Activated B cell treated with CpG ODN at 0.5 μM for 24 hours (primary cell): ENCODE data around the gene NIT1. TPM values are rescaled to one million over a fixed set of nuclear protein-coding genes. Genes with fewer than 3 reads are reported as not detected.

Experiments used
- ATAC-seq: fragments of 200-7000 bp; cut with Tn5 transposase; one replicate; pipeline ENCODE4 v1.10.0; 2021; ENCODE audit warnings: low read depth, mild to moderate bottlenecking, moderate library complexity
- CTCF ChIA-PET: fragments of 350-600 bp; sonication (Branson Sonifier 250); formaldehyde crosslinking; loops from one replicate; lab custom pipeline; 2021; ENCODE audit warnings: antibody characterized with exemption; lab: Charles Lee
- POLR2A ChIA-PET: fragments of 350-600 bp; sonication (Branson Sonifier 250); formaldehyde crosslinking; loops from one replicate; lab custom pipeline; 2021; ENCODE audit warnings: antibody characterized with exemption; lab: Charles Lee
- DNase-seq: peaks from one replicate; pipeline ENCODE4 v3.0.0; 2022
- H3K27ac Mint-ChIP-seq: one replicate; pipeline ENCODE4 v1.8.0; 2020; ENCODE audit warnings: mixed read lengths
- H3K27me3 Mint-ChIP-seq: one replicate; pipeline ENCODE4 v1.8.0; 2021; ENCODE audit warnings: mixed read lengths
- H3K36me3 Mint-ChIP-seq: one replicate; pipeline ENCODE4 v1.8.0; 2021; ENCODE audit warnings: low read depth, mixed read lengths
- H3K4me1 Mint-ChIP-seq: one replicate; pipeline ENCODE4 v1.8.0; 2021; ENCODE audit warnings: mixed read lengths
- H3K4me3 Mint-ChIP-seq: one replicate; pipeline ENCODE4 v1.8.0; 2020; ENCODE audit warnings: mild to moderate bottlenecking, mixed read lengths
- H3K9me3 Mint-ChIP-seq: one replicate; pipeline ENCODE4 v1.8.0; 2020; ENCODE audit warnings: mixed read lengths
- CTCF ChIP-seq: fragments of 200-600 bp; IDR thresholded peaks from one replicate; pipeline ENCODE4 v1.8.0; 2022; ENCODE audit warnings: antibody characterized with exemption, mild to moderate bottlenecking
- intact Hi-C: fragments of 100-400 bp; cut with micrococcal nuclease; formaldehyde crosslinking; loops from one replicate; pipeline ENCODE4 v1.15.1; 2024
- total RNA-seq: library from RNA; stranded (reverse); gene quantifications from 2 replicates; pipeline ENCODE4 v1.2.3, GENCODE V29; 2022

NIT1 gene
- total RNA-seq, 1 donor from 2014 or later = 43.9 TPM

GRCh38 chr1:161119092-161119903 lies 1.4 kb downstream of the NIT1 start:
- POLR2A ChIA-PET = interaction anchor here (0.6 to 3.7 kb wide), 4 partner anchors 13 to 186 kb away, joined by 4 to 43 read pairs (median 18); partner anchors contain the start of genes DEDD and KLHDC9
- H3K4me1 Mint-ChIP-seq = peaks cover 76% of the 10 kb centered on the region
- H3K27me3 Mint-ChIP-seq = no peaks in the 10 kb centered on the region
- no peaks in the 10 kb centered on the region for H3K9me3 Mint-ChIP-seq
- DNase-seq (no peak), ATAC-seq (peak; percentile 51)
- H3K27ac Mint-ChIP-seq = peak overlapping the region; percentile 89
- no peak for TF ChIP-seq CTCF
- peak overlapping the region; percentile 92 for H3K4me3 Mint-ChIP-seq
- intact Hi-C loops = loop anchor here (2.0 kb wide), 2 partner anchors 40 to 74 kb away; partner anchors contain the start of genes USF1 and USP21
- CTCF ChIA-PET = no interaction called here
- H3K36me3 Mint-ChIP-seq = peaks cover 63% of the 10 kb centered on the region

- ATAC-seq (no peak), DNase-seq (no peak)
- CTCF ChIA-PET = interaction anchor here (1.2 kb wide), 1 partner anchor 17 kb away, joined by 3 read pairs; no protein-coding TSS in a partner anchor
- H3K9me3 Mint-ChIP-seq = no peaks in the 10 kb centered on the region
- H3K4me3 Mint-ChIP-seq = peak overlapping the region; percentile 28
- H3K4me1 Mint-ChIP-seq = peaks cover 66% of the 10 kb centered on the region
- H3K27ac Mint-ChIP-seq = peak overlapping the region; percentile 80
- H3K27me3 Mint-ChIP-seq = no peaks in the 10 kb centered on the region
- no peak for TF ChIP-seq CTCF
- POLR2A ChIA-PET = interaction anchor here (0.6 to 2.5 kb wide), 12 partner anchors 11 to 720 kb away, joined by 3 to 23 read pairs (median 4); partner anchors contain the start of genes DEDD, TSTD1, UFC1 and USF1
- H3K36me3 Mint-ChIP-seq = peaks cover 71% of the 10 kb centered on the region
- intact Hi-C loops = no loop called here
Observed at GRCh38 chr1:161121042-161121650, 3.2 kb downstream of the NIT1 start.

- POLR2A ChIA-PET = interaction anchor here (0.6 to 2.5 kb wide), 15 partner anchors 11 to 721 kb away, joined by 3 to 23 read pairs (median 4); partner anchors contain the start of genes DEDD, TSTD1, UFC1 and USF1
- no peaks in the 10 kb centered on the region for H3K9me3 Mint-ChIP-seq
- H3K4me1 Mint-ChIP-seq = peaks cover 64% of the 10 kb centered on the region
- DNase-seq (no peak), ATAC-seq (peak; percentile 10)
- peak overlapping the region; percentile 29 for H3K4me3 Mint-ChIP-seq
- intact Hi-C loops = no loop called here
- CTCF ChIA-PET = interaction anchor here (1.2 kb wide), 2 partner anchors 16 to 125 kb away, joined by 3 read pairs; no protein-coding TSS in a partner anchor
- no peaks in the 10 kb centered on the region for H3K27me3 Mint-ChIP-seq
- H3K27ac Mint-ChIP-seq = peak overlapping the region; percentile 80
- H3K36me3 Mint-ChIP-seq = peaks cover 75% of the 10 kb centered on the region
- TF ChIP-seq CTCF = no peak
Observed at GRCh38 chr1:161121834-161122233, 3.9 kb downstream of the NIT1 start.

DNA sequence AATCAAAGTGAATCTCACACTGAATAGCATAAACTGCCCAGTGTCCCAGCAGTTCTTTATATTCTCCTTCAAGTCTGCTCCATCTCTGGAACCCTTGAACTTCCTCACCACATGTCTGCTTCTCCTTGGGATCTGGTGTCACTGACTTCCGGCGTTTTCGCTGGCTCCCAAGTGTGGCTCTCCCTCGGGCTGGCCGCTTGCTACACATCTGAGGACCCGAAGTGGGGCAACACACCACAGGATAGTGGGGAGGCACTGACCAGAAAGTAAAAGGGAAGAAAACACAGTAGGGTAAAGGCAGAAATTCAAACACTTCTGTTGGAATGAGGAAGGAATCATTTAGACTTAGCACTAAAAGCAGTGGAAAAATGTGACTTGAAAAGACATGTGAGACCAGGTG lies 5.1 kb downstream of the NIT1 start:
- Mint-ChIP-seq H3K27me3 (no peaks in the 10 kb centered on the region), H3K9me3 (no peaks in the 10 kb centered on the region), H3K4me3 (no peak overlapping the region), H3K27ac (peak overlapping the region; percentile 80), H3K4me1 (peaks cover 62% of the 10 kb centered on the region), H3K36me3 (peaks cover 80% of the 10 kb centered on the region)
- DNase-seq = no peak
- no peak for TF ChIP-seq CTCF
- ATAC-seq = no peak
- CTCF ChIA-PET = interaction anchor here (1.2 kb wide), 1 partner anchor 126 kb away, joined by 3 read pairs; no protein-coding TSS in a partner anchor
- POLR2A ChIA-PET = interaction anchor here (0.6 to 2.5 kb wide), 3 partner anchors 10 to 1092 kb away, joined by 4 to 23 read pairs (median 4); partner anchors contain the start of gene DEDD
- intact Hi-C loops = no loop called here
